GM19240 (cell line): ENCODE data around the gene ZNF423.

Source experiments
- DNase-seq: peaks from one replicate; pipeline ENCODE4 v3.0.0; 2011; ENCODE audit warnings: low spot score; ENCODE audit not compliant: insufficient read length

The ZNF423 gene

GRCh38 chr16:49849037-49849753 is 6.7 kb downstream of the ZNF423 start:
- no peak for DNase-seq

DNA sequence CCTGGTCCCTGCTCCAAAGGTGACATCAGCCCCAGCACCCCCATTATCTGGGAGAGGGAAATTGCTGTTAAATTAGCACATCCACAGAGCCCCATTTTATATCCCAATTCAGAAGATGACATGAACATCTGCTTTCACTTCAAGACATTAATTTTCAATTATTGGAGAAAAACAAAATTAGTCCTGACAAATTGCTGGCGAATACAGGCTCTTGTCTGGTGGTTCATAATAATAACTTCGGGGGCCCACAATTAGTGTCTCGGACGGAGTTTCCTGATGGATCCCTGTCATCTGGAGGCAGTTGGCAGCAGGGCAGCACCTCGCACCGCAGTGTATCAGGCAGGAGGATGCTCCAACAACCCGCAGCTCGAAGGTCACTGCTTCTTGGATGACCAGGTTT is 7.4 kb downstream of the ZNF423 start:
- no peak for DNase-seq

DNA sequence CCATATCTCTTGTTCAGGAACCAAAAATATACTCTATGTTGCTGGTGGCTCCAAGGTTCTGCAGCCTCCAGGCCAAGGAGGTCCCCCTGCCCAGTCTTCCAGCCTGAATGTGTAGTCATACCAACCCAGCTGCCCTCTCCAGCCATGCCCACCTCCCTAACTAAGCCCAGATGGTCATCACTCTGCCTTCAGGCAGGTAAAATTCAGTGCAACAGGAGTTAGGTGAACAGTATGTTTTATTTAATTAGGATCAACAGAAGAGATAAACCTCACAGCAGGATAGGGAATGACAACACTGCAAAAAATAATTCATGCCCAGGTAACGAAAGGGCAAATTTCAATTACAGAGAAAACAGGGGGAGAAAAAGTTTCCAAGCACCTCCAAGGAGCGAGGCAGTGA is 9.1 kb downstream of the ZNF423 start:
- no peak for DNase-seq

GRCh38 chr16:49844359-49844758 is 11.6 kb downstream of the ZNF423 start:
- DNase-seq: no peak

GRCh38 chr16:49843758-49844157 is 12.2 kb downstream of the ZNF423 start:
- DNase-seq: no peak

GRCh38 chr16:49842972-49843371 is 12.9 kb downstream of the ZNF423 start:
- no peak for DNase-seq

DNA sequence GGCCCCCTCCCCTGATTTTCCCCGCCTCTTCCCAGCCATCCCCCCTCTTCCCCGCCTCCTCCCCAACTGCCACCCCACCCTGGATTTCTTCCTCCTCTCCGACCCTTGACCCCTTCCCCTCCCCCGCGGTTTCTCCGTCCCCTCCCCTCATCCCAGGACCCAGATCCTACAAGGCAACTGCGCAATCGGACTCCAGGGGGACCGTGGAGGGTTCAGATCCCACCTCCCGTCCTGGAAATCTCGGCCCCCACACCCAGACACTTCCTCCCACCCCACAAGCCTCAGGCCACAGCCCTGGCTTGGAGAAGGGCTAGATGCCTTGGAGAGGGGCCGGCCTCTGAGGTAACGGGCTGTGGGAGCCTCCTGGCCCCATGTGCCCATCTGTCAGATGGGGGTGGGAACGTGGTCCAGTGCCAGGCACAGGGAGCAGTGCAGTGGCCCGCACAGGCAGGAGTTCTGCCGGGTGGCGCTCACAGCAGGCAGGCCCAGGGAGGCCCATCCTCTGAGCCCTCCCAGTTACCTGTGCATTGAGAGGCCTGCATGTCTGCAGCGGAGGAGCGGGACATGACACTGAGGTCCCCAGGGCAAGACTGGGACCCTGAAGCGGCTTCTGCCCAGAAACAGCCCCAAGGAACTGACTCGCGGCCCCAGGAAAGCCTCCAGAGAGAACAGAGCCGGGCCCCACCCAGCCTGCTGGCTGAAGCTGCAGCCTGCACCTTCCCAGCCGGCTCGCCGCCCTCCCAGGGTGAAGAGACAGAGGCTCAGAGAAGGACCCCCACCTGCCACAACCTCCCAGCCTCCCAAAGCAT is 16.7 kb downstream of the ZNF423 start:
- DNase-seq: no peak

GRCh38 chr16:49838441-49839016 is 17.4 kb downstream of the ZNF423 start:
- no peak for DNase-seq

DNA sequence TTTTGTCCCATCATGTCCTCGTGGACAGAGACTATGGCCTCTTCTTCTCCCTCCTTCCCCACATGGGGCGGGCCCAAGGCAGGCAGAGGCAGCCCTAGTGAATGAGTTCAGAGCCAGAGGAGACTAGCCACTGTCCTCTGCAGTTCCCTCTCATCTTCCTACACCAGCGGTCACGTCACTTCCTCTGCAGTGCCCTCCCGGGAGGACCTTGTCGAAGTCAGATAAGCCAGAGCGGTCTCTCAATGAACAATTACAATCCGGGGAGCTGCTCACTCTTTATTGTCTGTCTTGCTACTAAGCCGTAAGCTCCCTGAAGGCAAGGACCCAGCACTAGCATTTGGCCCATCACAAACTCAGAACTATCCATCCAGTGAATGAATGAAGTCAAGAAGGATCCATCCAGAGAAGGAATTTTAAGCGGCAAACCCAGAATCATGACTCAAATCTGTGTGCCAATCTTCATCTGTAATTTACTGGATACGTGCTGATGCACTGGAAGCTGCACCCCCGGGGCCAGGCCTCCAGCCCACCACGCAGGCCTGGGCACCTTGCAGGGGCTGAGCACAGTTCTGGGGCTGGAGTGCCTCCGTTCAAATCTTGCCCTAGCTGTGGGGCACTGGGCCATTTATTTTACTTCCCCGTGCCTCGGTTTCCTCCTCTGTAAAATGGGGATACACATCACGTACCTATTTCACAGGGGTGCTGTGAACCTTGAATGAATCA is 18.1 kb downstream of the ZNF423 start:
- DNase-seq: no peak

- no peak for DNase-seq
Observed at GRCh38 chr16:49836668-49837067, 19.2 kb downstream of the ZNF423 start.

- no peak for DNase-seq
Observed at GRCh38 chr16:49836218-49836617, 19.7 kb downstream of the ZNF423 start.

- DNase-seq: no peak
Observed at GRCh38 chr16:49835161-49835777, 20.6 kb downstream of the ZNF423 start.

DNA sequence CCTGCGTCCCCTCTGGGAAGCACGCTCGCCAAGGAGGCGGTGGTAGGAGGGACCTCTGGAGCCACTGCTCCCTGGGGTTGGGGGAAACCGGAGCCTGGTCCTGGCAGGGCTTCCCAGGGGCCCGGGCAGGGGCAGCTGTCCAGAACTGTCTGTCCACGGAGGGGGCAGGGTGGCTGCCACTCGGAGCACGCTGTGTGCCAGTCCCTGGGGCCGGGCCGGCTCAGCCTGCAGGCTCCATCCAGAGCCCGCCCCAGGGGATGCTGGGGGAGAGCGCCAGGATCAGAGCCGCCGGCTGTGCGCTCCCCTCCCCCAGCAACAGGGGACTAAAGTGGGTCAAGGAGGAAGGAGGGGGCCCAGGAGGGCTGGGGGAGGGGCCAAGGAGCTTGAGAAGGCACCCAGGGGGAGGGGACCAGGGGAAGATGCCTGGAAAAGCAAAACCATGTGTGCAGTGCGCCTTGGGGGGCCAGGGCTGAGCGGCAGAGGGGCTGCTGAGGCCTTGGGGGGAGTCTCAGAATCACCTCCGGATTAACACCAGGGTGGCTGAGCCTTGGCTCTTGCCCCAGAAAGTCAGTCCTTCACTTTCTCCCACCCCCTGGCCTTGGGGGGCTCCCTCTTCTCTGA is 21.3 kb downstream of the ZNF423 start:
- no peak for DNase-seq

GRCh38 chr16:49833796-49834530 is 21.9 kb downstream of the ZNF423 start:
- no peak for DNase-seq

- DNase-seq: no peak
Observed at GRCh38 chr16:49833085-49833484, 22.8 kb downstream of the ZNF423 start.

DNA sequence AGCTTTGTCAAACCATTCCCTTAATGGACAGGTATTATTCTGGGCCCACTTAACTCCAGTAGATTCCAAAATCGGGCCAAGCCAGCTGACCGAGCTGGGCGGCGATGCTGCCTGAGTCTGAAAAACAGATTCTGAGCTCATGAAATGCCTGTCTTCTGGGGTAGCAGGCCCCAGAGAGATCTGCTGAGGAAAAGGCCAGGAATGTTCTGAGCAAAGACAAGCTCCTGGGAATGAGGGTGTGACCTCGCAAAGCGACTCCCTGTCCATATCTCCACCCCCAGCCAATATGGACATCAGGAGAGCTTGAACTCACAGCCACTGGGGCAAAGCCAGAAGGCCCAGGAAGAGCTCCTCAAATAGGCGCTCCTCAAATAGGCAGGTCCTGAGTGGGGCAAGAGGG is 23.7 kb downstream of the ZNF423 start:
- no peak for DNase-seq

DNA sequence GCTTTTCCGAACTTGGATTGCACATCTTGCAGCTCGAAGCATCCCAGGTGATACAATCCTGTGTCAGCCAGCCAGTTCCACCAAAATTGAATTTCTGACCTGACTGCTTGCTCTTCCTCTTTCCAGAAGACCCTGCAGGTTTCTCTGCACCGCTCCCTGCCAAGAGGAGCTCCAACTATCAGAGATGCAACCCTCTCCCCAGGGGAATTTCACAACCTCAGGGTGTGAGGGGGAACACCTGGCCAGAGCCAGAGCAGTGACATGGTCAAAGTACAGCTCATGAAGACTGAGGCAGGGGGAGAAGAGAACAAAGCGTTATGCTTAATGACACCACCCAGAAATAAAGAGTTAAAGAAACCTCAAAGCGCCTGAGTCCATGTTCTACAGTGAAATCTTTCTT is 25.0 kb downstream of the ZNF423 start:
- DNase-seq: no peak

DNA sequence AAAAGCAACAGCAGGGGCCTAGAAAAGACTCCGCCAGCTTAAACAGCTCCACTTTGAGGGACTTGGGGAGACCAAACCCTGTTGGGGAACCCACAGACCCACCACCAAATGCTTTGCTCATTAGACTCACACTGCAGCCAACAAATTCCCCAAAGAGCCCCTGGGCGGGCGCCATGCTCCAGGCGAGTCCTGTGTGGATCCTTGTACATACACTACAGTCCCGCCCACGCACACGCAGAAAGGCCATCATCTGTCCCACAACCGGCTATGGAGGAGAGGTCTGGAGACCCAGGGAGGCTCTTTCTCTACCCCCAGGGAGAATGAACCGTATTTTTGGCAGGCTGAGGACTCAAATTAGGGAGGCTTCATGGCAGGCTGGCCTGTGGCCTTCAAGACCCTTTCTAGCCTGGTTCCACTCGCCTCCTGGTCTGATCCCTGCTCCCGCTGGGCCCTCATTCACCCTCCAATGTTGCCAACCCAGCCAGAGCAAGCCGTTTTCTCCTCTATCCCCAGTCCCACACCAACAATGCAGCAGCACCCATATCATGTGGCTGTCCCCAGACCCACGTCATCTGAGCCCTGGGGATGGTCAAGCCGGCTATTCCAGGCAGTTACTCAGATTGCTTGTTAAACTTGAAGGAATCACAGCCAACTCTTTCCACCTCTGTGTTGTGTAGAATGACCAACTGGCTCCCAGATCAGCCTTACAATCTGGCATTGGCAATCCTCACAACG is 27.2 kb downstream of the ZNF423 start:
- DNase-seq: no peak

- DNase-seq: no peak
Observed at GRCh38 chr16:49827805-49828438, 28.0 kb downstream of the ZNF423 start.
